Endothelial cell of hepatic sinusoid (primary cell): ENCODE data around the gene CDC123.
"Not testable (repeated sequence)": the region's sequence is repeated elsewhere in the genome, so short reads cannot be mapped to it uniquely, and the experiment has no call there.

ENCODE experiments used
- in situ Hi-C: cut with HindIII; loops from 2 replicates; pipeline ENCODE4 v1.10.0; 2017; ENCODE audit warnings: low sequenced_read_pairs

Gene CDC123

GRCh38 chr10:12277862-12278261, 81.9 kb downstream of the CDC123 start:
- in situ Hi-C loops, result not testable (repeated sequence)

- in situ Hi-C loops, result no loop called here
These were observed 83.3 kb downstream of the CDC123 start for GRCh38 chr10:12279281-12279680.

GRCh38 chr10:12287772-12288171, 91.8 kb downstream of the CDC123 start:
- in situ Hi-C loops, result no loop called here

- in situ Hi-C loops, result not testable (repeated sequence)
These were observed 101.8 kb downstream of the CDC123 start for GRCh38 chr10:12297784-12298183.

- in situ Hi-C loops, result no loop called here
These were observed 103.4 kb downstream of the CDC123 start for GRCh38 chr10:12299222-12299965.
